HCT116 (cell line): ENCODE results near the gene SLC35G2. TPM values are rescaled to one million over a fixed set of nuclear protein-coding genes. Genes with fewer than 3 reads are reported as not detected.

Experiments
- ATAC-seq: fragments of 200-7000 bp; cut with Tn5 transposase; 2 replicates; pipeline ENCODE4 v1.9.1; 2020; ENCODE audit warnings: mild to moderate bottlenecking, moderate library complexity
- BruUV-seq: library from RNA; stranded (reverse); fragments of 400-500 nt; replicated peaks from 2 replicates; lab custom pipeline; 2021; lab: Mats Ljungman, UMichigan
- CTCF ChIA-PET: fragments of 300-600 bp; sonication (Branson Sonifier 250); formaldehyde crosslinking; loops from one replicate; lab custom pipeline; 2021; ENCODE audit warnings: antibody characterized with exemption; lab: Charles Lee
- POLR2A ChIA-PET: fragments of 300-600, 350-600 bp; sonication (Branson Sonifier 250); formaldehyde crosslinking; loops from one replicate; lab custom pipeline; 2021; ENCODE audit warnings: antibody characterized with exemption; lab: Charles Lee
- RAD21 ChIA-PET, 2 experiments: fragments of 300-600 bp; sonication (Branson Sonifier 250); formaldehyde crosslinking; loops; one replicate each; lab custom pipeline; 2023; ENCODE audit warnings: low total read pairs in 2 of 2; ENCODE audit not compliant: uncharacterized antibody in 2 of 2, unreplicated experiment in 2 of 2, low non-redundant PET in 1 of 2; lab: Charles Lee
- DNase-seq: peaks from one replicate; pipeline ENCODE4 v3.0.0-alpha.2; 2010; ENCODE audit warnings: low read depth, low spot score
- H2AFZ ChIP-seq: fragments of 200-600 bp; shearing (Covaris generic), sonication (generic); 2 replicates; pipeline ENCODE4 v1.6.1; 2017; ENCODE audit warnings: low read depth, mixed run types, mixed read lengths, antibody characterized with exemption, low read length; ENCODE audit not compliant: poor library complexity, severe bottlenecking
- H3K27ac ChIP-seq: 2 replicates; pipeline ENCODE4 v1.5.1; 2012; ENCODE audit warnings: low read depth, low read length
- H3K27me3 ChIP-seq: fragments of 200-600 bp; sonication (generic); 2 replicates; pipeline ENCODE4 v1.6.1; 2016; ENCODE audit warnings: mixed run types, low read length, mixed read lengths; ENCODE audit not compliant: insufficient read depth
- H3K36me3 ChIP-seq, 2 experiments: fragments of 200-500 bp in 1 of 2; fragments of 200-600 bp in 1 of 2; sonication (Bioruptor generic) in 1 of 2; sonication (generic) in 1 of 2; 2 replicates each; pipeline versions ENCODE4 v1.5.1 to v1.6.1; 2014 to 2016; ENCODE audit warnings: low read length in 2 of 2, inconsistent platforms in 1 of 2, mixed read lengths in 1 of 2, mixed run types in 1 of 2; ENCODE audit not compliant: insufficient read depth in 2 of 2, control insufficient read depth in 1 of 2
- H3K4me1 ChIP-seq, 2 experiments: fragments of 200-600 bp in 1 of 2; sonication (generic) in 1 of 2; 2 replicates each; pipeline versions ENCODE4 v1.5.1 to v1.6.1; 2012 to 2017; ENCODE audit warnings: low read length in 2 of 2, inconsistent platforms in 1 of 2, mild to moderate bottlenecking in 1 of 2, mixed read lengths in 1 of 2, mixed run types in 1 of 2, moderate library complexity in 1 of 2; ENCODE audit not compliant: insufficient read depth in 2 of 2, control insufficient read depth in 1 of 2
- H3K4me2 ChIP-seq: fragments of 200-600 bp; sonication (generic); 2 replicates; pipeline ENCODE4 v1.6.1; 2017; ENCODE audit warnings: mixed run types, low read length, mixed read lengths
- H3K4me3 ChIP-seq, 2 experiments: fragments of 200-600 bp in 1 of 2; sonication (generic) in 1 of 2; replicated peaks in 1 of 2; 2 replicates each; pipeline ENCODE4 v1.5.1; 2011 to 2016; ENCODE audit warnings: low read length in 2 of 2, control low read depth in 1 of 2, low read depth in 1 of 2, mild to moderate bottlenecking in 1 of 2, mixed read lengths in 1 of 2, mixed run types in 1 of 2
- H3K79me2 ChIP-seq: fragments of 200-600 bp; sonication (generic); 2 replicates; pipeline ENCODE4 v1.6.1; 2017; ENCODE audit warnings: mild to moderate bottlenecking, mixed run types, low read length, moderate library complexity, mixed read lengths; ENCODE audit not compliant: insufficient read depth
- H3K9ac ChIP-seq: fragments of 200-600 bp; sonication (generic); 2 replicates; pipeline ENCODE4 v1.6.1; 2016; ENCODE audit warnings: low read length, mixed read lengths
- H3K9me2 ChIP-seq: fragments of 200-600 bp; sonication (generic), shearing (Covaris generic); 2 replicates; pipeline ENCODE4 v1.6.1; 2017; ENCODE audit warnings: mixed run types, mild to moderate bottlenecking, moderate library complexity; ENCODE audit not compliant: insufficient read depth
- H3K9me3 ChIP-seq, 2 experiments: fragments of 200-500 bp in 1 of 2; fragments of 200-600 bp in 1 of 2; sonication (Bioruptor generic) in 1 of 2; sonication (generic) in 1 of 2; 2 replicates each; pipeline ENCODE4 v1.6.1; 2014 to 2017; ENCODE audit warnings: low read length in 2 of 2, mixed read lengths in 2 of 2, inconsistent platforms in 1 of 2, low read depth in 1 of 2, mild to moderate bottlenecking in 1 of 2, mixed run types in 1 of 2, moderate library complexity in 1 of 2; ENCODE audit not compliant: control insufficient read depth in 1 of 2, insufficient read depth in 1 of 2
- H4K20me1 ChIP-seq: fragments of 200-600 bp; sonication (generic), shearing (Covaris generic); 2 replicates; pipeline ENCODE4 v1.6.1; 2017; ENCODE audit warnings: mixed run types, mild to moderate bottlenecking, moderate library complexity; ENCODE audit not compliant: insufficient read depth
- FOSL1 ChIP-seq: IDR thresholded peaks from 2 replicates; pipeline ENCODE4 v1.6.1; 2012; ENCODE audit warnings: low read depth
- POLR2AphosphoS5 ChIP-seq: IDR thresholded peaks from 2 replicates; pipeline ENCODE4 v1.6.1; 2011; ENCODE audit warnings: mild to moderate bottlenecking, low read depth, low read length, moderate library complexity
- SRF ChIP-seq: IDR thresholded peaks from 2 replicates; pipeline ENCODE4 v1.6.1; 2012; ENCODE audit warnings: low read depth
- intact Hi-C: fragments of 100-400 bp; cut with micrococcal nuclease; formaldehyde crosslinking; loops from 2 replicates; pipeline ENCODE4 v1.10.0; 2022
- total RNA-seq: library from RNA; stranded (reverse); gene quantifications from one replicate; pipeline ENCODE4 v1.2.1, GENCODE V29; 2021; ENCODE audit not compliant: unreplicated experiment
- TF ChIP-seq, protein P1 (sequence below), 3 experiments: fragments of 200-600 bp in 1 of 3; sonication (generic) in 1 of 3; IDR thresholded peaks in 2 of 3; conservative IDR thresholded peaks in 1 of 3; 2 replicates each; pipeline ENCODE4 v1.5.1; 2012 to 2017; ENCODE audit warnings: low read depth in 2 of 3, low read length in 2 of 3, antibody characterized with exemption in 1 of 3, borderline replicate concordance in 1 of 3, control low read depth in 1 of 3, mild to moderate bottlenecking in 1 of 3, mixed read lengths in 1 of 3, mixed run types in 1 of 3, moderate library complexity in 1 of 3; ENCODE audit not compliant: insufficient read depth in 1 of 3

The SLC35G2 gene
- total RNA-seq, 1 experiment from 2014 or later: 3.3 TPM

DNA sequence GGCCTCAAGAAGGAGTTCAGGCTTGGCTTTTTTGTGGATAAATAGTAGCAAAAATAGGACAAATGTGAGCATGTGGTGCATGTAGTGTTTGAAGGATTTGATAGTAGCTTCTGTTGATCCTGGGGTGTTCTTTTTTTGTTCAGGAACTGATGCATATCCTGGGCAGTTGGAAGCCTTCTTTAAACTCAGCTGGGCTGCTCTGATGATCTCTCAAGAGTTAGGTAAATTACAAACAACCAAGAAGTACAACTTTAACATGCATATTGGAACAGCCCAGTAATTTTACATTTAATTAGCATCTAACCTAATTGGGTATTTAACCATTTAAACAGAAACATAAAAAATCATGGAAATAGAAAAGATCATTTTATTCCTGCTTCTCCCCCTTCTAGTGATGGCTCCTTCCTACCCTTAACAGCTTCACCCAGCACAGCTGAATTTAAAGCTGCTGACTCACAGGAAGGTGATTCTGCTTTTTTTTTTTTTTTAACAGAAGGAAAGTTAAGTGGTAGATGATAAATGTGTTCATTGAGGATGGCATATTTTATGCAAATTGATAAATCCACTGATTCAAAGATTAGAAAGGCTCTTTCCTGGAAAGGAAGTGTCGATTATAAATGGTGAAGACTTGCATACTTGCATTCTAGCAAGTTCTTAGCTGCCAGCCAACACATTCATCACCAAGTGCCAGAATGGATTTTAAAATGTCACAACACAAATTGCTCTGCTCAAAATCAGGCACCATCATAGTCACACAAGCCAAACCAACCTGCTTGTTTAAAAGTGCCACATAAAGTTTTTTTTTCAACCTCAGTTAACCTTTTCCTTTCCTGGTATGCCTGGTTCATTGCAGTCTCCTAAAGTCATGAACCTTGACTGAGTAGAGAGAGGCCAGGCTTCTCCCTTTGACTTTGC, 20.0 kb downstream of the SLC35G2 start:
- no peaks in the 10 kb centered on the region for H3K79me2 ChIP-seq
- H3K27me3 ChIP-seq: no peaks in the 10 kb centered on the region
- no peak for ATAC-seq
- H3K9me3 ChIP-seq: no peaks in the 10 kb centered on the region
- no peak for DNase-seq
- peak overlapping the region; percentile 11; the same call in 1 of the 2 replicates for H3K4me2 ChIP-seq
- CTCF ChIA-PET: interaction anchor here (0.9 kb wide), 1 partner anchor 175 kb away, joined by 4 read pairs; no protein-coding TSS in a partner anchor
- BruUV-seq: no TSS peak
- H3K27ac ChIP-seq: no peak overlapping the region
- intact Hi-C loops: no loop called here
- peaks cover 0 to 11% of the 10 kb centered on the region in 2 experiments; a peak in 2 of 4 replicates for H3K4me1 ChIP-seq
- H2AFZ ChIP-seq: no peak overlapping the region
- no peaks in the 10 kb centered on the region for H4K20me1 ChIP-seq
- TF ChIP-seq SRF (no peak), FOSL1 (0 out of 2 replicates have a peak, but pooled peaks have one; percentile 9)
- TF ChIP-seq, all 23 proteins: peak for 1
- ChIA-PET POLR2A (interaction anchor here (1.2 kb wide), 1 partner anchor 23 kb away, joined by 3 read pairs; the partner anchor contains the start of gene NCK1), RAD21 (no interaction called here)
- H3K36me3 ChIP-seq: no peaks in the 10 kb centered on the region
- H3K9ac ChIP-seq: no peak overlapping the region
- H3K9me2 ChIP-seq: no peaks in the 10 kb centered on the region; the same call in 1 of the 2 replicates
- no peak overlapping the region for H3K4me3 ChIP-seq

DNA sequence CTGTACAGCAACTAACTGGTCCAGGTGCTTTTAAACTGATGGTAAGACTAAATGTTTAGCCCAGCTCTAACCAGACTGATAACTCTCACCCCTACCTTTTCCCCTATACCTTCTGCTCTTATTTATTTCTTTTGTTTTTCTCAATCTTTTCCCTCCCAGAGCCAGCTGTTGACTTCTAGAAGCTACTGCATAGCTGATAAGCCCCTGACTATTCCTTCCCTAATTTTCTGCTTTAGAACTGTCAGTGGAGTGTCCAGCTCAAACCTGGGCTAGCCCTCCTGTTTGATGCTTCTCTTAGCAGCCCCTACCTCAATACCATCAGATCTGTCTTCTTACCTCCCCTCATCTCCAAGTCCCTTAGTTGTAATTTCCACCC, 20.6 kb downstream of the SLC35G2 start:
- intact Hi-C loops: no loop called here
- CTCF ChIA-PET: interaction anchor here (0.9 kb wide), 1 partner anchor 174 kb away, joined by 4 read pairs; no protein-coding TSS in a partner anchor
- Histone ChIP-seq H2AFZ (no peak overlapping the region), H3K27me3 (no peaks in the 10 kb centered on the region), H3K4me1 (peaks cover 0 to 11% of the 10 kb centered on the region in 2 experiments; a peak in 2 of 4 replicates), H3K9ac (no peak overlapping the region), H3K9me2 (no peaks in the 10 kb centered on the region; the same call in 1 of the 2 replicates), H3K79me2 (no peaks in the 10 kb centered on the region), H4K20me1 (no peaks in the 10 kb centered on the region), H3K4me2 (no peak overlapping the region), H3K27ac (no peak overlapping the region), H3K36me3 (no peaks in the 10 kb centered on the region), H3K9me3 (no peaks in the 10 kb centered on the region), H3K4me3 (no peak overlapping the region)
- BruUV-seq: no TSS peak
- RAD21 ChIA-PET: no interaction called here
- DNase-seq (no peak), ATAC-seq (no peak)
- POLR2A ChIA-PET: interaction anchor here (1.2 kb wide), 1 partner anchor 22 kb away, joined by 3 read pairs; the partner anchor contains the start of gene NCK1
- TF ChIP-seq, protein P1, sequence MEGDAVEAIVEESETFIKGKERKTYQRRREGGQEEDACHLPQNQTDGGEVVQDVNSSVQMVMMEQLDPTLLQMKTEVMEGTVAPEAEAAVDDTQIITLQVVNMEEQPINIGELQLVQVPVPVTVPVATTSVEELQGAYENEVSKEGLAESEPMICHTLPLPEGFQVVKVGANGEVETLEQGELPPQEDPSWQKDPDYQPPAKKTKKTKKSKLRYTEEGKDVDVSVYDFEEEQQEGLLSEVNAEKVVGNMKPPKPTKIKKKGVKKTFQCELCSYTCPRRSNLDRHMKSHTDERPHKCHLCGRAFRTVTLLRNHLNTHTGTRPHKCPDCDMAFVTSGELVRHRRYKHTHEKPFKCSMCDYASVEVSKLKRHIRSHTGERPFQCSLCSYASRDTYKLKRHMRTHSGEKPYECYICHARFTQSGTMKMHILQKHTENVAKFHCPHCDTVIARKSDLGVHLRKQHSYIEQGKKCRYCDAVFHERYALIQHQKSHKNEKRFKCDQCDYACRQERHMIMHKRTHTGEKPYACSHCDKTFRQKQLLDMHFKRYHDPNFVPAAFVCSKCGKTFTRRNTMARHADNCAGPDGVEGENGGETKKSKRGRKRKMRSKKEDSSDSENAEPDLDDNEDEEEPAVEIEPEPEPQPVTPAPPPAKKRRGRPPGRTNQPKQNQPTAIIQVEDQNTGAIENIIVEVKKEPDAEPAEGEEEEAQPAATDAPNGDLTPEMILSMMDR (IDR thresholded peaks at IDR 0.05 in 2 of 3, conservative IDR thresholded peaks at IDR 0.05 in 1 of 3; ENCODE audit: borderline replicate concordance in 1 of 3, insufficient read depth in 1 of 3, low read depth in 2 of 3, low read length in 2 of 3): no peak
- no peak for TF ChIP-seq POLR2AphosphoS5
